Ureter (tissue), 1 donor: Measurements from ENCODE around the gene IGSF21. TPM values are rescaled to one million over a fixed set of nuclear protein-coding genes. Genes with fewer than 3 reads are reported as not detected.

ENCODE experiments used
- DNase-seq: peaks from one replicate; pipeline ENCODE4 v3.0.0-alpha.2; 2020; ENCODE audit warnings: low spot score
- total RNA-seq: library from RNA; stranded (reverse); gene quantifications from one replicate; pipeline ENCODE4 v1.2.4, GENCODE V29; 2023
- donor health status: DM: yes; HTN: yes; CAD: no.

IGSF21 gene
- total RNA-seq, 1 donor from 2014 or later, result 6.6 TPM

DNA sequence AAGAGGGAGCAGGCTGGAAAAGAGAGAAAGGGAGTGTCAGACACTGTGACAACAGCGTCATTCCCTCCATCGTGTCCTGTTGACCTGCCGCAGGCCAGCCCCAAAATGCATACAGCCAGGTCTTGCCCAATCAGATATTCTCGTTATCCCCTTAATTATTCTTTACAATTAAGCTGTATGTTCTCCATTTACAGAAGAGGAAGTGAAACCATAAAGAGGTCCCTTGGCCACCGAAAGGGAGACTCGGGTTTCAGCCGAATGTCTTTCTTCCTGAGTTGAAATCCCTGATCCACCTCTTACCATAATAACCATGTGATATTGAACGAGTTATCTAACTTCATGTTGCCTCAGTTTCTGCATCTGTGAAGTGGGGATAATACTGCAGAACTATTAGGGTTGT lies 70.5 kb downstream of the IGSF21 start:
- DNase-seq, result no peak

DNA sequence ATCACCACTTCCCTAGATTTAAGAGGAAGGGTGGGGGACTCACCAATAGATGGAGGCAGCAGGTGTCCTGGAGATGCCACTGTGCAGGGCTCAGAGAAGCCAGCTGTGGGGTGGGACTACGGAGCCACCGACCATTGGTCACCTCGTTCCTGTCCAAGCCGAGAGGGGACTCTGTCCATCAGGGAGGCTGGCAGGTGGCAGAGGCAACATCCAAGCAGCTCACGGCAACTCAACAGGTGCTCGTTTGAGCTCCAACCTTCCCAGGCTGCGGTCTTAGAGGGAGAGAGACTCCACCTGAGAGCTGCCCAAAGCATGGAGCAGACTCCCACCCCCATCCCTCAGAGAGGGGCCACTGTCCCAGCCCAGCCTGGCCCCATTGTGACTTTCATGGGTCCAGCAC lies 71.4 kb downstream of the IGSF21 start:
- DNase-seq, result no peak

DNA sequence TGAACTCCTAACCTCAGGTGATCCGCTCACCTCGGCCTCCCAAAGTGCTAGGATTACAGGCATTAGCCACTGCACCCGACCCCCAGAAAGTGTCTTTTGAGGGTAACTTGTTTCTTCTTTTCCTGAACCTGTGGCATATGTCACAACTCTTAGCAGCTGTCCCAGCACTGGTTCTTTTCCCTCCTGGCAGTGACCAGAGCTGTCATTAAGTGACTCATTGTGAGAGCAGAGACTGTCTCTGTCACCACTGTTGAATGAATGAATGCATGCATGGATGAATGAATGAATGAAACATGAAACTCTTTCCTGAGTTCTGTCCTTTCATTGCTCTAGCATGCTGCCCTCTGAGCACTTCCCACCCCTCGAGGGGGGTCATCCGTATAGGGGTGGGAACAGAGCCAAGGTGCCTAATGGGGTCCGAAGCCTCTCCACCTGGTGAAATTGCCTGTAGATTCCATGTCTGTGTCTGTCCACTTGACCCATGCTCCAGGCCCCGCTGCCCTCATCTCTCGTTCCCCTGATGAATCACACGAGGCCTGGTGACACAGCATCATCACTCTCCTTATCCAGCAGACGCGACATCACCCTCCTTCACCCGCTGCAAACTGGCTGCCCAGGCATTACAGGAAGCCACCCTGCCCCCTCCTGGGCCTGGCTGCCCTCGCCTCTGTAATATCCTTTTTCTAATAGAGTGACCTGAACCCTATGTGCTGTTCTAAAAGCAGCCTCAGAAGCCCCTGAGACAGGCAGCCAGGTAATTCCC lies 75.0 kb downstream of the IGSF21 start:
- peak; percentile 48 for DNase-seq

DNA sequence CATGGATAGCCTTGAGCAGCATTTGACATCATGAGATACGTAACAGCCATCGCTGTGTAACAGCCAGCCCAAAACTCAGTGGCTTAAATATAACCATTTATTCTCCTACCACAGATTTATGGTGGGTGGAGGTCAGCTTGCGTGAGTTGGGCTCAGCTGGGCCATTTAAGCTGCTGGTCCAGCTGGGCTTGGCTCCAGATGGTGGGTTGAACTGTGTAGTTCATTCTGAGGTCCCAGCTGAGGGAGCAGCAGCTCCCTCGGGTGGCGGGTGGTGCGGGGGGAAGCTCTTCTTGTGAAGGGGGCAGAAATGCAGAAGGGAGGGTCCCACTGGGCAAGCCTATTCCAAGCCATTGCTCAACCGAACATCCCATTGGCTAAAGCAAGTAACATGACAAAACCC lies 75.9 kb downstream of the IGSF21 start:
- no peak for DNase-seq

DNA sequence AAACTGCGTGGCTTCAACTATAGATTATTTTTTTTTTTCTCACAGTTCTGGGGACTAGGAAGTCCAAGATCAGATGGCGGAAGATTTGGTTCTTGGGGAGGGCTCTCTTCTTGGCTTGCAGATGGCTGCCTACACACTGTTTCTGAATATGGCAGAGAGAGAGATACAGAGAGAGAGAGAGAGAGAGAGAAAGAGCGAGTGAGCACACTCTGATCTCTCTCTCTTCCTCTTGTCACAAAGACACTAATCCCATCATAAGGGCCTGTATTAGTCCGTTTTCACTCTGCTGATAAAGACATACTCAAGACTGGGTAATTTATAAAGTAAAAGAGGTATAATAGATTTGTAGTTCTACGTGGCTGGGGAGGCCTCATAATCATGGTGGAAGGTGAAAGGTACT lies 79.5 kb downstream of the IGSF21 start:
- DNase-seq, result no peak

DNA sequence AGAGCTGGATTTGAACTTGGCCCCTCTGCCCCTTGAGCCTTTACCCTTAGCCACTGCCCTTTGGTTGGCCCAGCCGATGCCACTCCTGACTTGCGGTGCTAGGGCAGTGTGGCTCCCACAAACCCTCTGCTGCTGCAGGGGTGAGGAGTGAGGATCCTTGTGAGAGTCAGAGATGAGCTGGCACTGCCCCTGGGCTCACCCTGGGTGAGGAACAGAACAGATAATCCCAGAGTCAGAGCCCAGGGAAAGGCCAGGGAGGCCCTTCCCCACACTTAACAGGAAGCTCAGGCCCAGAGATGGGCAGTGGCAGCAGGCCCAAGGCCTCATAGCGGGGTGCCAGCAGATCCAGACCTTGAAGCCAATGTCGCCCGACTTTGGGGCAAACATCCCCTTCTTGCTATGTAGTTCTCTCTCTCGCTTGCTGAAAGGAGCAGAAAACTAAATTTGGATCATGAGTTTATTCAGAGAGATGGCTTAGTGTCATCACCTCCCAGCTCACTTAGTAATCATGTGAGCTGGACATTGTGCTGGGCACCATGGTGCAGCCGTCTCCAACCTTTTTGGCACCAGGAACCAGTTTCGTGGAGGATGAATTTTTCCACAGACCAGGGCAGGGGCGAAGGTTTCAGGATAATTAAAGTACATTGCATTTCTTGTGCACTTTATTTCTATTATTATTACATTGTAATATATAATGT lies 81.4 kb downstream of the IGSF21 start:
- DNase-seq, result no peak

DNA sequence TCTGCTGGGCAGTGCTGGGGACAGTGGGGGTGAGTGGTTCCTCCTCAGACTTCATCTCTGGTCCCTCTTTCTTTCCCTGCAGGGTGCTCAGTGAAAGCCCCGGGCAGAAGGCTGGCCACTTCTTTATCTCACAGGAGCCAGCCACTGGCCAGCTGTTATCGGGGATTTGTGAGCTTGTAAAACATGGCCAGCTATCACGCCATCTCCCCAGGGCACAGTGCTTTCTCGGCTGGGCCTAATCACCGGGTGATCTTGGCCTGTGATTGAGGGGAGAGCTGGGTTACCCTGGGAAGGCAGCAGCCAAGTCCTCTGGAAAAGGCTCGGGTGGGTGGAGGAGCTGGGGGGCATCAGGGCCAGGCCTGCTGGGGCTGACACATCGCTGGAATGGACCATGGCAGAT lies 83.0 kb downstream of the IGSF21 start:
- no peak for DNase-seq

DNA sequence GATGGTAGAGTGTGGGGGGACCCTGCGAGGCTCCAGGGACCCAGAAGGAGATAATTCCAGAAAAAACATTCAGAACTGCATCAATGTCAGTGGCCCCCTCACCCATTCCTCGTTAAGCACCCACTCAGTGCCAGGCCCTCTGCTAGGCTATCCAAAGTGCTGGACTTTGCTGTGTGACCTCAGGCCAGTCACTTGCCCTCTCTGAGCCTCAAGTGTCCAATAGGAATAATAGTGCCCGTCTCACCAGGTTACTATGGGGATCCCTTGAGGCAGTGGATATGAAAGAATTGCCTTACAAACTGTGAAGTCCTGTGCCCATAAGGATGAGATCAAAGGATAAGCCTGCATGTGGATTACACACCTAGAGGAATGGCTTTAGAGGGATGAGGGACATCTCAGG lies 83.4 kb downstream of the IGSF21 start:
- no peak for DNase-seq

DNA sequence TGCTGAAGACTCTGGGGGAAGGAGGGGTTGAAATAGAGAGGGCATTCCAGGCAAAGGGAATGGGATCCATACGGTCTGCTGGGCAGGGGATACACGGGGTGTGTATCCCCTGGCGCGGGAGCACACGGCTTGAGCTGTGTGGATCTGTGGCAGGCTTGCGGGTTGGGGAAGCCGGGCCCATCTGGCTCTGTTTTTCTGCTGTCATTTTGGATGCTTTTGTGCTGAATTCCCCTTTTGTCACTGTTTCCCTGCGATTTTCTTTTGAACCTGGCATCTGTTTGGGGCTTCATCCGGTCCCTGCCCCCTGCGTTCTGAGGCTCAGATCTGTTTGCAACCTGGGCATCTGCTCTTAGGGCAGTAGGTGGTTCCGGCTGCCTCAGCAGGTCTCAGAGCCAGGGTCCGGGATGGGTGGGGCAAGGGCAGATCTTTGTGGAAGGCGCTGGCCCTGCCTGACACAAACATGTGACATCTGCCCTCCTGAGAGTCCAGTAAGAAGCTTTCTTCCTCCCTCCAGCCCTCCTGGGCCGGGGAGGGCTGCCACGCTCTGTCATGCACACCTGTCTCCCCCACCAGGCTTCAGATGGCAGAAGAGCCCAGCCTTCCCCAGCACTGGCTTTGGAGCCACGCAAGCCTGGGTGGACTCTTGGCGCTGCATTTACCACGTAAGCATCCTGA lies 84.0 kb downstream of the IGSF21 start:
- no peak for DNase-seq

DNA sequence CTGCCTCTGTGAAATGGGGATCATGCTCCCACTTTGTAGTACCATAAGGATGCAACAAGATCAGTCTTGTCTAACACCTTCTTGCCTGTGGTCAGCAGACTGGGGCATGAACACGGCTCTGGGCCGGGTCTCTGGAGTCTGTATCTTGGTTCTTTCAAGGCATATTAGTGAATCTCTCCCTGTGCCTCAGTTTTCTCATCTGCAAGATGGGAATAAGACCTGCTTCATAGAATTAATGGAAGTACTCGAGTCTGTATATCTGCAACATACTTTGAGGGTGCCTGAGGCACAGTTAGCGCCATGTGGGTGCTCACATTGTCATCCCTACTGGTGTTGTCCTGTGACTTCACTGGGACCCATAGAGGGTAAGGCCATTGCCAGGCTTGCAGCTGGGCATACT lies 84.6 kb downstream of the IGSF21 start:
- no peak for DNase-seq

DNA sequence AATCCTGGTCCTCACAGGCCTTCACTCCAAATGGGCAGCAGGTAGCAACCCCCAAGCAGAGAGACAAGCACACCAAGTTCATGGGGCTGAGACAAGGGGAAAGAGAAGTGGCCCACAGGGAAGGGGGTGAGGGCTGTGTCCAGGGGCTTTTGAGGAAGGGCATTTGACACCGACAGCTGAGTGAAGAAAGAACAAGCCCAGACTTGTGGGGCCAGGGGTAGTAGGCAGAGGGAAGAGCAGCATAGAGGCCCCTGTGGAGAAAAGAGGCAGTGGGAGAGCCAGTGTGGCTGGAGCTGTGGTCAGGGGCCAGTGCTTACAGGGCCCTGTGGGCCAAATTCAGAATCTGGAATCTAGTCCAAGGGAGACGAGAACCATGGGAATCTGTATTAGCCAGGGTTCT lies 85.4 kb downstream of the IGSF21 start:
- DNase-seq, result no peak

DNA sequence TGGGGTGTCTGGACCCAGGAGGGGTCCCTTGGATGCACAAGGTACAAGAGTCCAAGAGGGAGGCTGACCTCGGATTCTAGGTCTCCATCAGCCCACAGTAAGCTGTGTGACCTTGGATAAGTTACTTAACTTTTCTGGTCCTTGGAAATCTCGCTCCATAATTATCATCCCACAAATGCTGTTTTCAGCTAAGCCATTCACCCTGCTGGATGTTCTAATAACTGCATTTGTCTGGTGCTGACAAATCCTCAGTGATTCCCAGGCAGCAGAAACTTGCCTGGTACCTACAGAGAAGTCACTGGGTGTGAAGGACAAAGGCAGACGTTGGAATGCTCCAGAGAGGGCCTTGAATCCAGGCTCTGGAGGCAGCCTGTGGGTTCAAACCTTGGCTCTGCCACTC lies 89.7 kb downstream of the IGSF21 start:
- DNase-seq, result no peak

DNA sequence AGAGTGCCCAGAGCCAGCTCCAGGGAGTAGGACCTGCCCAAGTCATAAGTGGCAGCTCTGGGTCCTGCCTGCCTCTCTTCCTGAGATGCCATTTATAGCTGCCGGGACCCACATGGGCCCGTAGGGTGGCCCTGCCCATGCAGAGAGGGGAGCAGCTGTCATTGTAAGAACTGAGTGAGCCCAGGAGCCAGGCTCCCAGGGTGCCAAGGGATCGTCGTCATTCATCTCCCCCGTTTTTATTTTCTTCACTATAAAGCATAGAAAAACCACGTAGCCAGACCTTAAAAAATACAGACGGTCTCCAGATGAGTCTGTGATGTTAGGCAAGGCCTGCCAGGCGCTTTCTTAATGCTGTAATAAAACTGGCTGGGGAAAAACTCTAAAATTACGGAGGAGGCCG lies 90.7 kb downstream of the IGSF21 start:
- DNase-seq, result no peak

DNA sequence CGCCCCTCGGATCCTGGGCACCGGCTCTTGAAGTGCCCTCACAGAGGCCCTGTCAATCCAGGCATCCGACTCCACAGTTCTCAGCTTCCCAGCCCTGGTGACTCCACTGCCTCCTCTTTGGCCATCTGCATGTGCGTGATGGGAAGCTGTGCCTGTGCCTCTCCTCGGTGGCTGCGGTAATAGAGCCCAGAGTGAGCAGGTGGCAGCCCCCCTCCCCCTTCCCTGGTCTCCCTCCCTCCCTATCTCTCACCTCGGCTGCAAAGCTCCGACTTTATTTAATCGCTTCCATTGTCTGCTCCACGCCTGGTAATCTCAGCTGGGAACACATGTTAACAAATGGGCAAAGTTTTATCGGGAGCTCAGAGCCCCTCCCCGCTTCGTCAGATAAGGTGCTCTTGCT lies 91.9 kb downstream of the IGSF21 start:
- no peak for DNase-seq

DNA sequence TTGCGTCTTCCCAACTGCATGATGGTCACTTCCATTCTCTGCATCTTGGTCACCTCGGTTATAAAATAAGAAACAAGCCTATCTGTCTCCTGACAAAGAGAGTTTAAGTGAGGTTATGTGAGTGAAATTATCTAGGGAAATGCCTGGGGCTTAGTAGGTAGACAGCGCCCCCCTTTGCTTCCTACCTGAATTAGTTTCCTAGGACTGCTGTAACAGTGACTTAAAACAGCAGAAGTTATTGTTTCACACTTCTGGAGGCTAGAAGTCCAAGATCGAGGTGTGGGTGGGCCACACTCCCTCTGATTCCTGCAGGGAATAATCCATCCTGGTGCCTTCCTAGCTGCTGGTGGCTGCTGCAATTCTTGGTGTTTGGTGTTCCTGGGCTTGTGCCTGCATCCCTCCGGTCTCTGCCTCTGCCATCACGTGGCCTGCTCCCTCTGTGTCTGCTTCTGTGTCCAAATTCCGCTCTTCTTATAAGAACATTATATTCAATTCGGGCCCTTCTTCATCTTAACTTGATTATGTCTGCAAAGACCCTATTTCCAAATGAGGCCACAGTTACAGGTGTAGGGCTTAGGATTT lies 92.6 kb downstream of the IGSF21 start:
- no peak for DNase-seq

DNA sequence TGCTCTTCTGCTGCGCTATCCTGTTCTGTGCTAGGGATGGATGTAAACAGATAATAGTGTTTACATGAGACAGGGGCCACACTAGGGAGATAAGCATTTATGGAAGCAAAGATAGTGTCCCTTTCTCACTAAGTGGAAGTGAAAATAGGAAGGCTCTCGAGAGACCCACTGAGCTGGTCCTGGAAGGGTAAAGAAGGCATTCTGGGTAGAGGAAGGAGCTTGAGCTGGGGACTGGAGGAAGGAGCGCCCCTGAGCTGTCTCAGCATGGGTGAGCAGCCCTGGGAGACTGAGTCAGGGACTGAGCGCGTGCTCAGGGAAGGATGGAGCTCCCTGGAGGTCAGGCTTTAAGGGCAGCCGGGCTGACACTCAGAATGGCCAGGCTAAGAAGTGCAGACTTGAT lies 93.3 kb downstream of the IGSF21 start:
- DNase-seq, result no peak

DNA sequence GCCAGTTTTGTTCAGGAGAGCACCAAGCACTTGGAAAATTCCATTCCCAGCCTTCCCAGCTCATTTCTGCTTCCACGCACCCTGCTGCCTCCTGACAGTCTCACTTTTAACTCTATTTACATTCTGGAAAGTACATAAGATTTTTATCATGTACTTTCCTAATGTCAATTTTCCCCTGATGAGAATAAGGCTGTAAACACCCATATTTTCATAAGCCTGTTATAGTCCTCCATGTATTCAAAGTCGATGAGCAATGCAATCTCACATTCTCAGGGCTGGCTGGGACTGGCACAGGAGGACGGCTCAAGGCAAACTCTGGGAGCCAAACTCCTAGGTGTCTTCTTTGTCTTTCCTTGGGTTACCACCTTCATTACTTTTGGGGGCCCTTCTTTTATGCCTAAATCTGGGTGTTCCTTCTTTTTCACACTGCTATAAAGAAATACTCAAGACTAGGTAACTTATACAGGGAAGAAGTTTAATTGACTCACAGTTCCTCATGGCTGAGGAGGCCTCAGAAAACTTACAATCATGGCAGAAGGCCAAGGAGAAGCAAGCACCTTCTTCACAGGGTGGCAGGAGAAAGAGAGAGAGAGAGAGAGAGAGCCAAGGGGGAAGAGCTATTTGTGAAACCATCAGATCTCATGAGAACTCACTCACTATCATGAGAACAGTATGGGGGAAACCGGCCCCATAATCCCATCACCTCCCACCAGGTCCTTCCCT lies 94.6 kb downstream of the IGSF21 start:
- DNase-seq, result no peak

DNA sequence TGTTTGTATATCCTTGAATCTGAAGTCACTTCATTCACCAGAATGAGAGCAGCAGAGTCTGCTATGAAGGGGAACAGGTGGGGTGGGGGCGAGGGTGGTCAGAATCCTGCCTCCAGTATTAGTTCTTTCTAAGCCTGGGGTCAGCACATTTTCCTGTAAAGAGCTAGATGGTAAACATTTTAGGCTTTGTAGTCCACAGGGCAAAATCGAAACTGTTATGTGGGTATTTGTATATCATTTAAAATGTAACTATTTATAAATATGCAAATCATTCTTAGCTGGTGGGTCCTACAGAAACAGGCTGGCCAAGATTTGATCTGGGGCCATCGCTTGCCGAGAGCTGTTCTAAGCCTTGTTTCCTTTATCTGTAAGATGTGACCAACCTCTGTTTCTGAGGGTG lies 96.0 kb downstream of the IGSF21 start:
- no peak for DNase-seq

DNA sequence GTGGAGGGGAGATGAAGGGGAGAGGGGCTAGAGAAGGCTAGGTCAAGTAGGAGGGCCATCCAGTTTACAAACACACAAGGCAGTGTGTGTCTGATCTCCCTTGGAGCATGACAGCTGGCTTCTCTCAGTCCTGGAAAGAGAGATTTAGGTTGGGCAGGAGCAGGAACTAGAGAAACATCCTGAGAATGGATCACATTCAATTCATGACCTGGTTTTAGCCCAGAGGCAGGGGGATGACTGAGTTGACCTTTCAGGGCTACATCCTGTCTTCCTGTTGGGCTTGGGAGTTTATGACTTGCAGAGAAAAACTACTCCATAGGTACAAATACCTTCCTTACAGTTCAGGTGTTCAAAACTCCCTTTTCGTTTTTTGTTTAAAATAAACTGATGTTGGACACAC lies 97.0 kb downstream of the IGSF21 start:
- DNase-seq, result no peak

DNA sequence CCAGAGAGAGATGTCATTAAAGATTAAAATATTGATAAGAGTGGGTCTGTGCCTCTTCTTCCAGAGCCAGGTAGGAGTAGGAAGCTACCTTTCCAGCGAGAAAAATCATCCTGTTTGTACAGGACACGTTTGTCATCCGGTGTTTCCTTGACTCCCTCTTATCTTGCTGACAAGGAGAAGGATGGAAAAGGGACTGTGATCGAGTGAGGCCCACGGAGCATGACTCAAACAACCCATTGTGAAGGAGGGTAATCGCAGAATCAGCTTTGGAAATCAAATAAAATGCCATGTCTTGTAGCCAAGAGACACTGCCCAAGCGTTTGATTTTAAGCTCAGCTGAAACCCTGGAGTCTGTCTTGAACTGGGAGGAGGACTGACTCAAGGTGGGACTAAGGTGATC lies 97.7 kb downstream of the IGSF21 start:
- DNase-seq, result no peak

DNA sequence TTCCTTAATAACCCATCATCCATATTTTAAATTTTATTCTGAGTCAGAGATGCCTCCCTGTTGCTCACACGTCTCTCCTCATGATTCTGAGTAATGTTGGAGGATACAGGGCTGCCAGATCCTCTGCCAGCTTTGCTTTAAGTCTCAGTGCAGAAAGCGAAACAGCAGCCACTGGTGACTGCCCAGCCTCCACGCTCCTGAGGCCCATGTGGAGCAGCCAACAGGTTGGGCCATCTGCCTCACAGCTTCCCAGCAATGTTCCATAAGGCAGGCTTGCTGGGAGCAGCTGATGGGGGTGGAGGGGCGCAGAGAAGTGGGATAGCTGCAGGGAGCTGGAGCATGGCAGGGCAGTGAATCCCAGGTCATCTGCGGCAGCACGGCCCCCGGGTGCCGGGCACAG lies 104.2 kb downstream of the IGSF21 start:
- no peak for DNase-seq

DNA sequence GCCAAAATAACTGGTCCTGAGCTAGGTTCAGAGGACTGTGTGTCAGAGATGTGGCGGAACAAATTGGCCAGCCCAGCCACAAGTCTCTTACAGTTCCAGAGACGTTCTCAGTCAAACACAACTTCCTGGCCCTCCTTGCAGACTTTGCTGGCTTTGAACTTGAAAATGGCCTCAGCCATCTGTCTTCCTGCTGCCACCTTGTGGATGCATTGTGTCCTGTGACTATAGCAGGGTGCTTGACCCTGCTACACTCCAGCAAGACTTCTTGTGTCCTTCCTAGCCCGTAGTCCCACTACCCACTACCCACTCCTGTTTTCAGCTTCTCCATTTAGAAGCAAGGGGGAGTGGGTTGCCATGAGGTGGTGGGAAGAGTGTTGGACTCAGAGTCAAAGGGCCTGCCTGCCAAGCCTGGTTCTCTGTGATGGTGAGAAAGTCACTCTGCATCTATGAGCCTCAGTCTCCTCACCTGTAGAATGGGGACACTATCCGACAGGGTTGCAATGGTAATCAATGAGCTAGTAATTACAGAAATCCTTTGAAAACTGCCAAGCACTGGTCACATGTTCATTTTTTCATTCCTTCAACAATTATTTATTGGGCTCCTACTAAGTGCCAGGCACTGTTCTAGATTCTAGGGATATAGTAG lies 109.9 kb downstream of the IGSF21 start:
- DNase-seq, result no peak
